ENCODE results near the gene PRR13.

GRCh38 chr12:53462935-53463334 lies 21.4 kb downstream of the PRR13 start:
- no peak for TF ChIP-seq EZH2 (IDR thresholded peaks at IDR 0.05; ENCODE audit: insufficient read depth, low read length)
- TF ChIP-seq CTCF (IDR thresholded peaks at IDR 0.05; ENCODE audit: insufficient read depth, low read depth, low read length): no peak

All from astrocyte (in vitro differentiated cells and primary cell).